MM.1S (cell line): ENCODE data around the gene ZP1.

Experiments used
- EZH2 ChIP-seq: fragments of 300-600 bp; sonication (generic); optimal IDR thresholded peaks from 2 replicates; pipeline ENCODE3; 2017; ENCODE audit warnings: low read depth, mild to moderate bottlenecking, antibody characterized with exemption, low read length, mixed read lengths
- EZH2phosphoT487 ChIP-seq: fragments of 300-600 bp; sonication (generic); IDR thresholded peaks from 2 replicates; pipeline ENCODE4 v1.6.1; 2018; ENCODE audit warnings: antibody characterized with exemption, low read length
- TF ChIP-seq, protein P1 (sequence below): fragments of 300-600 bp; sonication (generic); IDR thresholded peaks from 2 replicates; pipeline ENCODE4 v1.5.1; 2016; ENCODE audit warnings: antibody characterized with exemption, low read length, mixed read lengths

DNA sequence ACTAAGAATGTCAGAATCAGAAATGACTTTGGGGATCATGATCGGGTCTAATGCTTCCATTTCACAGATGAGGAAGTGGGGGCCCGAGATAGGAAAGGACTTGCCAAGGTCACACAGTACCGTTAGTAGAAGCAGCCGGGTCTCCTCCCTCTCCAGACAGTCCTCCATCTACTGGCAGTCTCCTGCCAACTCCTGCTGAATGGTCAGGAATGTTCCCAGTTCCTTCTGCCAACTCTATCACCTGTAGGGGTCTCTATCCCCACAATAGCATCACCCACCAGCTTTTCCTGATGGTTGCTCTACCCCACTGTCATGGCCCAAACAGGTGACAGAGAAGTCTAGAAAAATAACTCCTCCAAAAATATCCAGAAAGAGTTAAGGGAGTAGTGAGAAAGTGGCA is 49.3 kb upstream of the ZP1 start:
- TF ChIP-seq EZH2 (no peak), EZH2phosphoT487 (no peak)
- TF ChIP-seq, protein P1, sequence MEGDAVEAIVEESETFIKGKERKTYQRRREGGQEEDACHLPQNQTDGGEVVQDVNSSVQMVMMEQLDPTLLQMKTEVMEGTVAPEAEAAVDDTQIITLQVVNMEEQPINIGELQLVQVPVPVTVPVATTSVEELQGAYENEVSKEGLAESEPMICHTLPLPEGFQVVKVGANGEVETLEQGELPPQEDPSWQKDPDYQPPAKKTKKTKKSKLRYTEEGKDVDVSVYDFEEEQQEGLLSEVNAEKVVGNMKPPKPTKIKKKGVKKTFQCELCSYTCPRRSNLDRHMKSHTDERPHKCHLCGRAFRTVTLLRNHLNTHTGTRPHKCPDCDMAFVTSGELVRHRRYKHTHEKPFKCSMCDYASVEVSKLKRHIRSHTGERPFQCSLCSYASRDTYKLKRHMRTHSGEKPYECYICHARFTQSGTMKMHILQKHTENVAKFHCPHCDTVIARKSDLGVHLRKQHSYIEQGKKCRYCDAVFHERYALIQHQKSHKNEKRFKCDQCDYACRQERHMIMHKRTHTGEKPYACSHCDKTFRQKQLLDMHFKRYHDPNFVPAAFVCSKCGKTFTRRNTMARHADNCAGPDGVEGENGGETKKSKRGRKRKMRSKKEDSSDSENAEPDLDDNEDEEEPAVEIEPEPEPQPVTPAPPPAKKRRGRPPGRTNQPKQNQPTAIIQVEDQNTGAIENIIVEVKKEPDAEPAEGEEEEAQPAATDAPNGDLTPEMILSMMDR: no peak
